H1 (cell line): ENCODE measurements around the gene FAM114A2. TPM values are rescaled to one million over a fixed set of nuclear protein-coding genes. Genes with fewer than 3 reads are reported as not detected.

Experiments used
- CTCF ChIA-PET: fragments of 300-600 bp; sonication (Branson Sonifier 250); formaldehyde crosslinking; loops from one replicate; lab custom pipeline; 2021; ENCODE audit not compliant: partially characterized antibody; lab: Charles Lee
- POLR2A ChIA-PET: fragments of 300-600 bp; sonication (Branson Sonifier 250); formaldehyde crosslinking; loops from one replicate; lab custom pipeline; 2021; ENCODE audit warnings: inconsistent platforms; ENCODE audit not compliant: partially characterized antibody; lab: Charles Lee
- DNase-seq, 2 experiments: peaks; one replicate each; pipeline versions ENCODE4 v3.0.0 to v3.0.0-alpha.2; 2010 to 2022; ENCODE audit warnings: low spot score in 2 of 2, low read depth in 1 of 2, mixed read lengths in 1 of 2
- FAIRE-seq: peaks from 2 replicates; lab custom pipeline; 2011; peaks lifted over from hg19 to GRCh38; lab: Jason Lieb, UNC
- H2AFZ ChIP-seq: 2 replicates; pipeline ENCODE4 v1.8.1; 2012; ENCODE audit warnings: low read length, inconsistent platforms
- H2AK5ac ChIP-seq: 2 replicates; pipeline ENCODE4 v1.6.1; 2013; ENCODE audit warnings: low read depth, low read length
- H2BK120ac ChIP-seq: replicated peaks from 2 replicates; pipeline ENCODE3; 2013; ENCODE audit warnings: low read depth, low read length, inconsistent platforms
- H2BK12ac ChIP-seq: 2 replicates; pipeline ENCODE4 v1.6.1; 2013; ENCODE audit warnings: low read depth, low read length
- H2BK15ac ChIP-seq: 2 replicates; pipeline ENCODE4 v1.6.1; 2013; ENCODE audit warnings: low read length
- H2BK20ac ChIP-seq: 2 replicates; pipeline ENCODE4 v1.6.1; 2013; ENCODE audit warnings: low read length
- H2BK5ac ChIP-seq: 2 replicates; pipeline ENCODE4 v1.6.1; 2013; ENCODE audit warnings: low read depth, low read length
- H3K14ac ChIP-seq: 2 replicates; pipeline ENCODE4 v1.6.1; 2013; ENCODE audit warnings: inconsistent platforms; ENCODE audit not compliant: insufficient read length
- H3K18ac ChIP-seq: 2 replicates; pipeline ENCODE4 v1.6.1; 2013; ENCODE audit warnings: low read length; ENCODE audit errors: extremely low read depth
- H3K23ac ChIP-seq: 2 replicates; pipeline ENCODE4 v1.6.1; 2013; ENCODE audit warnings: inconsistent platforms; ENCODE audit not compliant: insufficient read length
- H3K23me2 ChIP-seq: 2 replicates; pipeline ENCODE4 v1.6.1; 2013; ENCODE audit warnings: low read depth, low read length
- H3K27ac ChIP-seq: 2 replicates; pipeline ENCODE4 v1.6.1; 2011; ENCODE audit warnings: low read depth, low read length, inconsistent platforms
- H3K27me3 ChIP-seq, 4 experiments: replicated peaks in 1 of 4; 1 replicate in 1 of 4; 2 replicates in 3 of 4; pipeline versions ENCODE4 v1.6.1 to v1.8.1; 2011 to 2013; ENCODE audit warnings: low read length in 3 of 4, mild to moderate bottlenecking in 3 of 4, inconsistent platforms in 2 of 4, mixed read lengths in 2 of 4, moderate library complexity in 1 of 4; ENCODE audit not compliant: control insufficient read depth in 3 of 4, insufficient read depth in 3 of 4; ENCODE audit errors: extremely low read depth in 1 of 4
- H3K36me3 ChIP-seq, 4 experiments: 2 replicates each; pipeline versions ENCODE4 v1.6.1 to v1.8.1; 2011 to 2013; ENCODE audit warnings: mild to moderate bottlenecking in 4 of 4, low read length in 3 of 4, moderate library complexity in 2 of 4, control low read depth in 1 of 4, inconsistent platforms in 1 of 4; ENCODE audit not compliant: insufficient read depth in 4 of 4, control insufficient read depth in 2 of 4
- H3K4ac ChIP-seq: replicated peaks from 2 replicates; pipeline ENCODE3; 2013; ENCODE audit warnings: low read length, low read depth, mixed read lengths, inconsistent platforms; ENCODE audit not compliant: insufficient read length
- H3K4me1 ChIP-seq, 4 experiments: replicated peaks in 1 of 4; 1 replicate in 1 of 4; 2 replicates in 3 of 4; pipeline versions ENCODE4 v1.6.1 to v1.8.1; 2011 to 2013; ENCODE audit warnings: low read length in 3 of 4, inconsistent platforms in 2 of 4, mixed read lengths in 1 of 4; ENCODE audit not compliant: insufficient read depth in 4 of 4, control insufficient read depth in 3 of 4
- H3K4me2 ChIP-seq, 2 experiments: 2 replicates each; pipeline versions ENCODE4 v1.6.1 to v1.8.1; 2011 to 2013; ENCODE audit warnings: low read depth in 2 of 2, low read length in 2 of 2, control low read depth in 1 of 2, inconsistent platforms in 1 of 2, mild to moderate bottlenecking in 1 of 2; ENCODE audit not compliant: insufficient read depth in 1 of 2
- H3K4me3 ChIP-seq, 4 experiments: fragments of 200-600, 300-600 bp in 1 of 4; sonication (generic), shearing (Covaris generic), sonication (Bioruptor Twin) in 1 of 4; 2 replicates each; pipeline versions ENCODE4 v1.5.1 to v1.8.1; 2011 to 2016; ENCODE audit warnings: low read length in 4 of 4, low read depth in 3 of 4, control low read depth in 2 of 4, inconsistent platforms in 2 of 4, mild to moderate bottlenecking in 2 of 4, mixed read lengths in 1 of 4, moderate library complexity in 1 of 4; ENCODE audit not compliant: insufficient read depth in 2 of 4; ENCODE audit errors: extremely low read depth in 1 of 4
- H3K56ac ChIP-seq: replicated peaks from 2 replicates; pipeline ENCODE3; 2013; ENCODE audit warnings: low read depth, mild to moderate bottlenecking, mixed read lengths, low read length, inconsistent platforms; ENCODE audit not compliant: insufficient read length
- H3K79me1 ChIP-seq: 2 replicates; pipeline ENCODE4 v1.6.1; 2013; ENCODE audit warnings: low read depth, low read length, control low read depth
- H3K79me2 ChIP-seq, 2 experiments: 2 replicates each; pipeline versions ENCODE4 v1.6.1 to v1.8.1; 2012 to 2013; ENCODE audit warnings: low read length in 2 of 2, mild to moderate bottlenecking in 2 of 2, inconsistent platforms in 1 of 2; ENCODE audit not compliant: insufficient read depth in 2 of 2, control insufficient read depth in 1 of 2
- H3K9ac ChIP-seq, 4 experiments: replicated peaks in 1 of 4; 1 replicate in 1 of 4; 2 replicates in 3 of 4; pipeline versions ENCODE4 v1.6.1 to v1.8.1; 2011 to 2013; ENCODE audit warnings: low read depth in 3 of 4, low read length in 3 of 4, control low read depth in 2 of 4, mild to moderate bottlenecking in 2 of 4, moderate library complexity in 2 of 4, inconsistent platforms in 1 of 4; ENCODE audit errors: extremely low read depth in 1 of 4
- H3K9me3 ChIP-seq, 2 experiments: 2 replicates each; pipeline versions ENCODE4 v1.6.1 to v1.8.1; 2012 to 2013; ENCODE audit warnings: mild to moderate bottlenecking in 2 of 2, moderate library complexity in 2 of 2, control low read depth in 1 of 2, inconsistent platforms in 1 of 2, low read depth in 1 of 2, low read length in 1 of 2, mixed read lengths in 1 of 2; ENCODE audit not compliant: insufficient read depth in 2 of 2
- H4K20me1 ChIP-seq, 2 experiments: replicated peaks in 1 of 2; 2 replicates each; pipeline versions ENCODE3 to v1.8.1; 2011 to 2013; ENCODE audit warnings: inconsistent platforms in 2 of 2, low read length in 2 of 2, mild to moderate bottlenecking in 1 of 2; ENCODE audit not compliant: insufficient read depth in 2 of 2, control insufficient read depth in 1 of 2
- H4K5ac ChIP-seq: 2 replicates; pipeline ENCODE4 v1.6.1; 2013; ENCODE audit warnings: low read length, low read depth, mixed read lengths, inconsistent platforms; ENCODE audit not compliant: insufficient read length
- H4K8ac ChIP-seq: 2 replicates; pipeline ENCODE4 v1.8.0; 2013; ENCODE audit warnings: mild to moderate bottlenecking, moderate library complexity, low read length, inconsistent platforms; ENCODE audit not compliant: insufficient read depth; ENCODE audit errors: extremely low read depth
- H4K91ac ChIP-seq: replicated peaks from 2 replicates; pipeline ENCODE3; 2013; ENCODE audit warnings: low read length, mixed read lengths, inconsistent platforms; ENCODE audit not compliant: insufficient read length
- ATF2 ChIP-seq: IDR thresholded peaks from 2 replicates; pipeline ENCODE4 v1.6.1; 2012; ENCODE audit warnings: low read length, inconsistent platforms
- BRCA1 ChIP-seq: IDR thresholded peaks from 2 replicates; pipeline ENCODE4 v1.6.1; 2012; ENCODE audit warnings: low read depth, low read length, improper control_type of control experiment
- EP300 ChIP-seq, 2 experiments: IDR thresholded peaks; 1 replicate in 1 of 2; 2 replicates in 1 of 2; pipeline ENCODE4 v1.6.1; 2011 to 2012; ENCODE audit warnings: low read depth in 2 of 2, low read length in 2 of 2, mild to moderate bottlenecking in 2 of 2, borderline replicate concordance in 1 of 2, inconsistent platforms in 1 of 2, moderate library complexity in 1 of 2
- FOSL1 ChIP-seq: IDR thresholded peaks from 2 replicates; pipeline ENCODE4 v1.6.1; 2011; ENCODE audit warnings: mild to moderate bottlenecking, low read depth, low read length, moderate library complexity; ENCODE audit not compliant: insufficient read depth
- JUN ChIP-seq: IDR thresholded peaks from 2 replicates; pipeline ENCODE4 v1.6.1; 2011; ENCODE audit warnings: low read depth, mild to moderate bottlenecking, improper control_type of control experiment, low read length
- KDM1A ChIP-seq: fragments of 200-600, 300-600 bp; sonication (generic); IDR thresholded peaks from 2 replicates; pipeline ENCODE4 v1.7.1; 2016; ENCODE audit warnings: mild to moderate bottlenecking, low read length, borderline replicate concordance
- MAFK ChIP-seq: IDR thresholded peaks from 2 replicates; pipeline ENCODE4 v1.6.1; 2012; ENCODE audit warnings: low read depth, mild to moderate bottlenecking, improper control_type of control experiment, low read length
- PHF8 ChIP-seq: fragments of 200-600 bp; sonication (generic); conservative IDR thresholded peaks from 2 replicates; pipeline ENCODE4 v1.7.1; 2012; ENCODE audit warnings: low read depth, mild to moderate bottlenecking, inconsistent platforms, low read length, moderate library complexity
- RNF2 ChIP-seq: fragments of 200-900, 300-1000 bp; sonication (generic); IDR thresholded peaks from 2 replicates; pipeline ENCODE4 v1.7.1; 2016; ENCODE audit warnings: borderline replicate concordance, low read depth, mild to moderate bottlenecking, antibody characterized with exemption, low read length; ENCODE audit not compliant: poor library complexity, severe bottlenecking; ENCODE audit errors: missing control alignments
- SIX5 ChIP-seq: IDR thresholded peaks from 2 replicates; pipeline ENCODE4 v1.6.1; 2011; ENCODE audit warnings: mild to moderate bottlenecking, low read depth, low read length
- SP4 ChIP-seq: IDR thresholded peaks from 2 replicates; pipeline ENCODE4 v1.6.1; 2012; ENCODE audit warnings: low read length, inconsistent platforms
- WGBS, 2 experiments: shearing (Covaris generic) in 1 of 2; methylation state at CpG; one replicate each; pipeline versions ENCODE4 v1.1.6 to v1.1.7; 2013 to 2015; ENCODE audit warnings: low lambda C conversion rate in 2 of 2, mixed read lengths in 2 of 2, inconsistent platforms in 1 of 2, low coverage in 1 of 2, missing lambda C conversion rate in 1 of 2; ENCODE audit not compliant: insufficient replicate concordance in 2 of 2, insufficient coverage in 1 of 2, insufficient read length in 1 of 2; ENCODE audit errors: extremely low coverage in 1 of 2, missing lambda C conversion rate in 1 of 2; 5-methylcytosine and 5-hydroxymethylcytosine counted together
- polyA plus RNA-seq, 7 experiments: library from polyadenylated mRNA; depleted of rRNA in 3 of 7; stranded (reverse) in 5 of 7; unstranded in 2 of 7; fragments of >200 nt in 5 of 7; fragments of 200-250 nt in 2 of 7; gene quantifications; 1 replicate in 5 of 7; 2 replicates in 1 of 7; 4 replicates in 1 of 7; pipeline versions ENCODE4 v1.2.1 to v1.2.3, GENCODE V29; 2011 to 2013; ENCODE audit warnings: missing spikeins in 2 of 7, mixed read lengths in 2 of 7
- total RNA-seq: library from RNA; stranded (reverse); fragmentation: NEBNext Ultra II Directional; extraction: Animal tissue kit (Norgen Biotek cat#: 25700); gene quantifications from 2 replicates; pipeline ENCODE4 v1.2.1, GENCODE V29; 2021

FAM114A2 gene
- total and polyA plus RNA-seq, 2 of the 8 experiments (the other 6 are each of a cell fraction or from before 2014, with no cell fraction given), result 3.8 to 9.2 TPM

GRCh38 chr5:153970496-153970895, 68.2 kb downstream of the FAM114A2 start:
- no peaks in the 10 kb centered on the region for H3K9me3 ChIP-seq
- no peaks in the 10 kb centered on the region for H4K20me1 ChIP-seq
- peaks cover 2% of the 10 kb centered on the region; the same call in 1 of the 2 replicates for H3K23me2 ChIP-seq
- DNase-seq (no peak), FAIRE-seq (no peak)
- H3K4me1 ChIP-seq, result no peaks in the 10 kb centered on the region
- no peak overlapping the region for H4K5ac ChIP-seq
- H3K56ac ChIP-seq, result no peak overlapping the region
- no peak overlapping the region for H3K23ac ChIP-seq
- H2BK15ac ChIP-seq, result no peak overlapping the region
- ChIA-PET POLR2A (no interaction called here), CTCF (interaction anchor here (1.2 to 1.6 kb wide), 2 partner anchors 143 to 451 kb away, joined by 3 to 6 read pairs; no protein-coding TSS in a partner anchor)
- no peak overlapping the region for H3K14ac ChIP-seq
- H3K4ac ChIP-seq, result no peak overlapping the region
- H3K79me1 ChIP-seq, result no peaks in the 10 kb centered on the region
- H3K27ac ChIP-seq, result no peak overlapping the region
- peaks cover 0 to 2% (median 0%) of the 10 kb centered on the region in 4 experiments; a peak in 2 of 7 replicates for H3K27me3 ChIP-seq
- H3K9ac ChIP-seq, result no peak overlapping the region
- H3K36me3 ChIP-seq, result no peaks in the 10 kb centered on the region
- no peak overlapping the region for H2AFZ ChIP-seq
- H3K4me3 ChIP-seq, result no peak overlapping the region
- no peak overlapping the region for H4K8ac ChIP-seq
- 89% methylated on average over 3 of the region's 3 CpGs; no CpG with 5 or more reads in 1 of the 2 experiments for WGBS, 2 experiments
- H2BK120ac ChIP-seq, result no peak overlapping the region
- no peak overlapping the region for H2BK5ac ChIP-seq
- H2BK20ac ChIP-seq, result no peak overlapping the region
- H2BK12ac ChIP-seq, result no peak overlapping the region
- no peaks in the 10 kb centered on the region for H3K79me2 ChIP-seq
- no peak overlapping the region for H3K18ac ChIP-seq
- H3K4me2 ChIP-seq, result no peak overlapping the region
- no peak overlapping the region for H4K91ac ChIP-seq
- H2AK5ac ChIP-seq, result no peak overlapping the region
- TF ChIP-seq SIX5 (no peak), FOSL1 (no peak), EP300 (IDR thresholded peaks at IDR 0.05; ENCODE audit: borderline replicate concordance in 1 of 2, low read depth in 2 of 2, low read length in 2 of 2) (no peak), KDM1A (no peak), JUN (no peak), RNF2 (no peak), SP4 (no peak), ATF2 (no peak), MAFK (no peak), PHF8 (no peak), BRCA1 (no peak)
